GM12872 (cell line): Measurements from ENCODE around the gene MIDN.

Experiments
- CTCF ChIP-seq: IDR thresholded peaks from 3 replicates; pipeline ENCODE4 v1.5.1; 2011; ENCODE audit warnings: low read depth, mild to moderate bottlenecking, low read length, moderate library complexity; ENCODE audit not compliant: insufficient read depth

MIDN gene

GRCh38 chr19:1258707-1259205 is 10.4 kb downstream of the MIDN start:
- no peak for TF ChIP-seq CTCF

- no peak for TF ChIP-seq CTCF
Measured at GRCh38 chr19:1259206-1259875, 11.0 kb downstream of the MIDN start.

GRCh38 chr19:1259876-1260748 is 11.7 kb downstream of the MIDN start:
- TF ChIP-seq CTCF: no peak

- TF ChIP-seq CTCF: no peak
Measured at GRCh38 chr19:1260749-1261537, 12.6 kb downstream of the MIDN start.

- peak; percentile 39; the same call in 2 of the 3 replicates for TF ChIP-seq CTCF
Measured at GRCh38 chr19:1261538-1261797, 13.1 kb downstream of the MIDN start.

GRCh38 chr19:1261798-1262622 is 13.6 kb downstream of the MIDN start:
- TF ChIP-seq CTCF: no peak
